Urinary bladder (tissue), 4 donors: ENCODE data around the gene ZNF808. TPM values are rescaled to one million over a fixed set of nuclear protein-coding genes. Genes with fewer than 3 reads are reported as not detected.
A peak's percentile ranks its signal among the peaks of the same experiment; 100 is the strongest.
"Not testable (repeated sequence)": the region's sequence is repeated elsewhere in the genome, so short reads cannot be mapped to it uniquely, and the experiment has no call there.

ENCODE experiments used
- DNase-seq: peaks from one replicate; pipeline ENCODE4 v3.0.0-alpha.2; 2015; ENCODE audit errors: extremely low spot score
- H3K27ac ChIP-seq: one replicate; pipeline ENCODE4 v1.5.1; 2013; ENCODE audit warnings: low read depth, mild to moderate bottlenecking, moderate library complexity
- H3K36me3 ChIP-seq: one replicate; pipeline ENCODE4 v1.6.1; 2013; ENCODE audit warnings: mild to moderate bottlenecking, moderate library complexity; ENCODE audit not compliant: insufficient read depth
- H3K4me1 ChIP-seq: one replicate; pipeline ENCODE4 v1.6.1; 2013; ENCODE audit warnings: mild to moderate bottlenecking, moderate library complexity; ENCODE audit not compliant: insufficient read depth
- H3K4me3 ChIP-seq: one replicate; pipeline ENCODE4 v1.5.1; 2013; ENCODE audit warnings: low read depth, low read length
- WGBS: extraction: QIAGEN DNeasy Blood & Tissue Kit; methylation state at CpG from one replicate; pipeline ENCODE4 v1.1.7; 2013; 5-methylcytosine and 5-hydroxymethylcytosine counted together
- polyA plus RNA-seq: library from polyadenylated mRNA; stranded (reverse); fragments of 200-250 nt; gene quantifications from one replicate; pipeline ENCODE4 v1.2.3, GENCODE V29; 2013
- small RNA-seq: library from RNA; depleted of rRNA; stranded (forward); fragments of <200 nt; gene quantifications from one replicate; pipeline ENCODE3, GENCODE V24; 2014
- total RNA-seq: library from RNA; depleted of rRNA; stranded (reverse); fragments of >200 nt; gene quantifications from one replicate; pipeline ENCODE4 v1.2.3, GENCODE V29; 2014
- donor health status: healthy with polysubstance abuse.
- donor health status: healthy.

ZNF808 gene
- total and polyA plus RNA-seq, 2 donors, result 5.3 to 40.6 TPM

GRCh38 chr19:52590728-52591127, 63.3 kb downstream of the ZNF808 start:
- peaks cover 3% of the 10 kb centered on the region for H3K36me3 ChIP-seq
- H3K27ac ChIP-seq, result peak overlapping the region; percentile 23
- WGBS, result 82% methylated on average over 5 of the region's 5 CpGs

GRCh38 chr19:52592301-52592700, 64.8 kb downstream of the ZNF808 start:
- no peak for DNase-seq
- Histone ChIP-seq H3K4me3 (no peak overlapping the region), H3K27ac (no peak overlapping the region), H3K4me1 (no peaks in the 10 kb centered on the region), H3K36me3 (peaks cover 3% of the 10 kb centered on the region)
- WGBS, result 96% methylated on average over 3 of the region's 3 CpGs

More at GRCh38 chr19:52590728-52591127, 63.3 kb downstream of the ZNF808 start:
- no peak for DNase-seq
- no peak overlapping the region for H3K4me3 ChIP-seq
- H3K4me1 ChIP-seq, result no peaks in the 10 kb centered on the region

GRCh38 chr19:52593441-52593840, 66.0 kb downstream of the ZNF808 start:
- WGBS, result 98% methylated on average over 24 of the region's 25 CpGs
- H3K36me3 ChIP-seq, H3K4me3 ChIP-seq, DNase-seq, H3K4me1 ChIP-seq, H3K27ac ChIP-seq: not testable (repeated sequence)

GRCh38 chr19:52599241-52599640, 71.8 kb downstream of the ZNF808 start:
- 87% methylated on average over 3 of the region's 3 CpGs for WGBS
- Histone ChIP-seq H3K36me3 (no peaks in the 10 kb centered on the region), H3K27ac (no peak overlapping the region), H3K4me3 (no peak overlapping the region), H3K4me1 (no peaks in the 10 kb centered on the region)
- no peak for DNase-seq

- Histone ChIP-seq H3K4me1 (no peaks in the 10 kb centered on the region), H3K36me3 (no peaks in the 10 kb centered on the region), H3K4me3 (peak overlapping the region; percentile 75), H3K27ac (peak overlapping the region; percentile 29)
- no peak for DNase-seq
- under 1% methylated on average over 15 of the region's 15 CpGs for WGBS
Measured at GRCh38 chr19:52600639-52601024, 73.2 kb downstream of the ZNF808 start.

- H3K4me1 ChIP-seq, result no peaks in the 10 kb centered on the region
- peak; percentile 72 for DNase-seq
- peak overlapping the region; percentile 65 for H3K27ac ChIP-seq
- H3K36me3 ChIP-seq, result no peaks in the 10 kb centered on the region
- peak overlapping the region; percentile 75 for H3K4me3 ChIP-seq
- WGBS, result under 1% methylated on average over 62 of the region's 62 CpGs
Measured at GRCh38 chr19:52601025-52601973, 73.8 kb downstream of the ZNF808 start.

- not testable (repeated sequence) for DNase-seq, H3K27ac ChIP-seq, H3K36me3 ChIP-seq, H3K4me1 ChIP-seq
- 48% methylated on average over 3 of the region's 3 CpGs for WGBS
- H3K4me3 ChIP-seq, result peak overlapping the region; percentile 75
Measured at GRCh38 chr19:52601974-52602366, 74.5 kb downstream of the ZNF808 start.

- H3K27ac ChIP-seq, result no peak overlapping the region
- 86% methylated on average over 2 of the region's 2 CpGs for WGBS
- no peak overlapping the region for H3K4me3 ChIP-seq
- DNase-seq, result no peak
- no peaks in the 10 kb centered on the region for H3K4me1 ChIP-seq
- no peaks in the 10 kb centered on the region for H3K36me3 ChIP-seq
Measured at GRCh38 chr19:52602941-52603340, 75.5 kb downstream of the ZNF808 start.

- H3K4me1 ChIP-seq, result no peaks in the 10 kb centered on the region
- no peaks in the 10 kb centered on the region for H3K36me3 ChIP-seq
- H3K27ac ChIP-seq, result no peak overlapping the region
- H3K4me3 ChIP-seq, result no peak overlapping the region
- DNase-seq, result no peak
- WGBS, result 78% methylated on average over 14 of the region's 14 CpGs
Measured at GRCh38 chr19:52603558-52604207, 76.2 kb downstream of the ZNF808 start.

Small RNA genes lying within 50 kb of the gene (small RNA-seq; reads per million reads assigned to genes)
- gene RPL39P34, result not detected

Other genes starting within 250 kb of the ZNF808 start
- gene ZNF480, start 230.5 kb upstream of the ZNF808 start, total RNA-seq, result 18.8 TPM
- gene ZNF480, start 230.5 kb upstream of the ZNF808 start, polyA plus RNA-seq, result 5.3 TPM
- gene ZNF610, start 191.4 kb upstream of the ZNF808 start, total RNA-seq, result 8.4 TPM
- 2.2 TPM for gene ZNF610, start 191.4 kb upstream of the ZNF808 start, polyA plus RNA-seq
- gene ZNF880, start 157.7 kb upstream of the ZNF808 start, total RNA-seq, result 50.1 TPM
- 15.3 TPM for gene ZNF880, start 157.7 kb upstream of the ZNF808 start, polyA plus RNA-seq
- gene ZNF528, start 129.8 kb upstream of the ZNF808 start, total RNA-seq, result 46.7 TPM
- 12.1 TPM for gene ZNF528, start 129.8 kb upstream of the ZNF808 start, polyA plus RNA-seq
- 0.74 TPM for gene ZNF534, start 98.5 kb upstream of the ZNF808 start, total RNA-seq
- gene ZNF534, start 98.5 kb upstream of the ZNF808 start, polyA plus RNA-seq, result 0.35 TPM
- gene ZNF578, start 74.1 kb upstream of the ZNF808 start, total RNA-seq, result 10.7 TPM
- gene ZNF578, start 74.1 kb upstream of the ZNF808 start, polyA plus RNA-seq, result 2.0 TPM
- 38.8 TPM for gene ZNF701, start 42.6 kb downstream of the ZNF808 start, total RNA-seq
- gene ZNF701, start 42.6 kb downstream of the ZNF808 start, polyA plus RNA-seq, result 7.0 TPM
- 132 TPM for gene ZNF83, start 110.7 kb downstream of the ZNF808 start, total RNA-seq
- 28.2 TPM for gene ZNF83, start 110.7 kb downstream of the ZNF808 start, polyA plus RNA-seq
- gene ZNF611, start 207.4 kb downstream of the ZNF808 start, total RNA-seq, result 22.3 TPM
- 6.6 TPM for gene ZNF611, start 207.4 kb downstream of the ZNF808 start, polyA plus RNA-seq